Hematopoietic multipotent progenitor cell treated with erythropoietin and hydrocortisone succinate and interleukin-3 and kit ligand, for 17 days (in vitro differentiated cells): ENCODE measurements around the gene SMYD3.
"Not testable (repeated sequence)": the region's sequence is repeated elsewhere in the genome, so short reads cannot be mapped to it uniquely, and the experiment has no call there.

Experiments used
- DNase-seq: peaks from one replicate; pipeline ENCODE4 v3.0.0-alpha.2; 2015; ENCODE audit warnings: low spot score

SMYD3 gene

DNA sequence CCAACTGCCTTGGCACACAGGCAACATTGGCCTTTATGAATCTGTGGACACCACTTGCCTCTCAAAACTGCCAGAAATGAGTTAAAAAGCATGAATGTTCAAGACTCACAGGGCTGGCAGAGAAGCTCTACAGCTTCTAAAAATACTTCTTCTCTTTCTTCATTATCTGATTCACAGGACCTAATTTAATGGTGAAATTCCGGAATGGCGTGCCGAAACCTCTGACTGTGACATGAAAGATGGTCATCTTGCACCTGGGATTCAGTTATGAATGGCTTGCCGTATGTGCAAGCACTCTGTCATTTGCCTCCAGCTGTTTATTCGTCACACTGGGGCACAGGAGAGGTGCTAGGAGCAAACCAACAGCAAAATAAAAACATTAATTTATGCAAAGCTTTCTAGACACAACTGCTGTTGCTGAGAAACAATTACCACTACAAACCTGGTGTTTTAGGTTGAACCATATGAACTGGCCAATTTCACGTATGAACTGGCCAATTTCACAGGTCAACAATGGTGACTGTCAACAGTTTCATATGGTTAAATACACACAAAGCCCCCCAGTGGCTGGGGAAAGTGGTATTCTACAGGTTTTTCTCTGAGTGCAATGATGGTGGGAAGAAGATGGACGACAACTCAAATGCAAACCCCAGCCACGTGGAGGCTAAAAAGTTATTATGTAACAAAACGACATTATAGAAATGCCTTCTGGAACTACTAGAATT lies 704.0 kb downstream of the SMYD3 start:
- no peak for DNase-seq

DNA sequence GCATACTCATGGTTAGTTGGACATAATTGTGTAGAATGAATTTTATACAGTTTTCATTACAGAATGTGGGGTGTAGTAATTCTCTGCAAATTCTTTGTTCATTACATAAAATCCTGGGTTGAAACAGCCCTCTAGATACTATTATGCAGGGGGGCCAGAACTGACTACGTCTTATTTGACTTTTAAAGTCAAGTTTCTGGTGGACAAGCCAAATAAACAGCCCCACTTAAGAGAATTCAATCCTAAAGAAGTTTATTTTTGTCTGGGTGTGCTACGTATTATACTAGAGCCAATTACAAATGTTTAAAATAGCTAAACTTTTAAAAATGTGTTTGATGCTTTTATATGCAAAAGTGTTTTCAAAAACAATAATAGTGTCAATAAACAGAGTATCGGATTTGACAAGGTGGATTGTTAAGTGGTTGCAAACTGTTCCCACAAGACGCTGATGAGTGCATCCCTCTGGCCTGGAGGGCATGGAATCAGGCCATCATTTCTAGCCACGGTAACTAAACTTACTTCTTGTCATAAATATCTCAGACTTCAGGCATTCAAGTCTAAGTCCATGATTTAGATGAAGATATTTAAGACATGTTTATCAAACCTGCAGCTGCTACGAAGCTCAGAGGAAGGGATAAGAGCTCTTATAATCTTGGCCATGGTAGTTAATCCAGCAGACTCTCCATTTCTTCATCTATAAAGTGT lies 706.0 kb downstream of the SMYD3 start:
- DNase-seq, result no peak

DNA sequence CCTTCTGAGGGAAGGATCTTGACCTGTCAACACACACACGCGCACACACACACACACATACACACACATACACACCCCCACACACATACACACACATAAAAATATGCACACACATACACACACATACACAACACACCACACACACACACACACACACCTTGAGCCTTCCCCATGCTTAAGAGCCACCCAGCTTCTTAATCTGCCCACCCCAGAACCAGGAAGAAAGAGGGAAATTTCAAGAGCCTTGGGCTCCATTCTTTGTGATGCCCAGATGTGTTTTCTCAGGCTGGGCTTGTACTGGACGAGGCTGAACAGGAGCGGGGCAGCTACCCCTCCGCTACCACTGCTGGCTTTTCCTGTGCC lies 708.7 kb downstream of the SMYD3 start:
- DNase-seq, result no peak

DNA sequence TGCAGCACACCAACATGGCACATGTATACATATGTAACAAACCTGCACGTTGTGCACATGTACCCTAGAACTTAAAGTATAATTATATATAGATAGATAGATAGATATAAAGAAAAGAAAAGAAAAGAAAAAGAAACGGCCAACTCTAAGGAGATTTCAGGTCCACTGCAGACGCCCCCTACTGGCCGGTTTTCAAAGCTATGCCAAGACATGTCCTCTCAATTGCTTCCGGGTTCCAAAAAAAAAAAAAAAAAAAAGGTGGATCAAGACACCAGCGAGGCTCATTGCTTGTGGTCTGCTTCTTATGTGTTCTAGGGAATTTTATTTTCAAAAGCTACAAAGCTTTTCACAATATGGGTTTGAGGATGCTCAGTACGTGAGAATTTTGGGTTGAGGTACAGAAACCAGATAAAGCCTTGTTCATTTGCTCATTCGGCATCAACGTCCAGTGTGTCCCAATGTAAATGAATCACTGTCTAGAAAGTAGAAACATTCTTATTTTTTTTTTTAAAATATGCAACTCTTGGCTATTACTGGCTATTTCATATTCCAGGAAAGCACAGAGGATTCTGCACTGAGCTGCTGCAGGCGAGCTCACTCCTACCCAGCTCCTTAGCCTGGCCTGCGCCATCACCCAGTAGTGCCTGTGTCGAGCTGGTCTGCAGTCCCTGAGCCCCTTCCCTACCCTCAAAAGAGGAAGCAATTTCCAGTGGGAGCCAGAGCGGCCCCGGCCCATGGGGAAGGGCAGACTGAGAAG lies 709.3 kb downstream of the SMYD3 start:
- DNase-seq, result peak; percentile 10

DNA sequence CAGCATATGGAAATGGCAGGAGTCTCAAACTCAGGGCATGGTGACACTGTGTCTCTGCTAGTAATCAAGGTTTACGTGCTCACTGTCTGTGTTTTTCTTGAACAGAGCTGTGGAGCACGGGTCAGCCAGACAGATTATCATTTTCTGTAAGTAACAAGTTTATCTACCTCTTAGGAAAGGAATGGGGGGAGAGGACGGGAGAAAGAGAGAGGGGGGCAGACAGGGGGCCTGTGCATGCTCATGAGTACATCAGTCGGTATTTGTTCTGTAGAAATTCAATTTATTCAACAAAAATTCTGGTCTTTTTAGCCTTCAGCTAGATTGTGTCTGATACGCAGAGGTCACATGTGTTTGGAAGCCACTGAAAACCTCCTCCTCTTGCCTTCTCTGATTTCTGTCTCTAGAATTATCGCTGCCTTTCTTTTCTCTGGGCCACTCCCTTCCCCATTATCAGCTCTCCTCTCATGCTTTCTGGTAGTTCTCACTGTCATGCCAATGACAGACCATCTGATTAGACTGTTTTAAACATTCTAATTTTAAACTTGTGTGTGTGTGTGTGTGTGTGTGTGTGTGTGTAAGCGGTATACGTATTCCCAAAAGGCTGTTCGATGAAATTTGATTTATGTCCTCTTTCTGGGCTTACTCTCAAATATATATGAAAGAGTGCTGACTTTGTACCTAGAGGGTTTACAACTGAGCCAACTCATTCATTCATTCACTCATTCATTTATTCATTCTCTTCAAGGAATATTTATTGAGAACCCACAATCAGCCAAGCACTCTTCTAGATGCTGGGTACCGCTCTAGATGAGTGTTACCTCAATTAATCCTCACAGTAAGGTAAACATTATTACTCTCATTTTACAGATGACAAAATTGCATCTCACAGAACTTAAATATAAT lies 715.4 kb downstream of the SMYD3 start:
- no peak for DNase-seq

DNA sequence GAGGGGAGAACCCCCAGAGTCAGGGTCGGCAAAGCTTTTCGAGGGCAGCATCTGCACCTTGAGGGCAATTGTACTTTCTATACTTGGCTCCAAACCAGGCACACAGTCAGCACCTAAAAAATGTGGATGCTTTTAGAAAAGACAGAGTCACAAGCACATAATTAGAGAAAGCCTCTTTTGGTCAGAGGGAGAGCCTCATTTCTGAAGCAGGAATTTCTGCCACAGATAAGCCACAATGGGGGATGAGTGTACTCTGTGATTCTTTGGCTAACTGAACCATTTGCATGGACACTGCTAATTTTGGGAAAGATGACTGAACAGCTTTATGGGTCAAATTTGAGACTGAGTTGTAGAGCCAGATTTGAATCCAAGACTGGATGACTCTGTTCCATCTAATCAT lies 716.6 kb downstream of the SMYD3 start:
- DNase-seq, result no peak

DNA sequence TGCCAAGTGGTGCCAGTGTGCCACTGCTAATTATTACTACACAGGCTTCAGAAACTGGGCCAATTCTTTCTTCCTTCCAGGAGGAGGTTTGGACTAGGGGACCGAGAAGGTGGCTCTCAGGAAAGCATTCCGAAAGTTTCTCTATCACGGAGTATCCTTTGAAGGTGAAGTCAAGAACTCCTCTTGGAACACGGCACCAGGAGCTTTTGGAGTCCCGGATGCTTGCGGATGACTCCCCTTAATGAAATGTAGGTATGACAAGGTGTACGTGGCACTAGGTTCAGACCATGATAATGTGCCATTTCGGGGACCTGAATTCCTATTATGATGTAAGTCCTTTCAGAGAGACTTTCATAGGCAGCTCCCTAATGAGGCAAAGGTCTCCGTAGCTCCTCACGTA lies 718.2 kb downstream of the SMYD3 start:
- no peak for DNase-seq

DNA sequence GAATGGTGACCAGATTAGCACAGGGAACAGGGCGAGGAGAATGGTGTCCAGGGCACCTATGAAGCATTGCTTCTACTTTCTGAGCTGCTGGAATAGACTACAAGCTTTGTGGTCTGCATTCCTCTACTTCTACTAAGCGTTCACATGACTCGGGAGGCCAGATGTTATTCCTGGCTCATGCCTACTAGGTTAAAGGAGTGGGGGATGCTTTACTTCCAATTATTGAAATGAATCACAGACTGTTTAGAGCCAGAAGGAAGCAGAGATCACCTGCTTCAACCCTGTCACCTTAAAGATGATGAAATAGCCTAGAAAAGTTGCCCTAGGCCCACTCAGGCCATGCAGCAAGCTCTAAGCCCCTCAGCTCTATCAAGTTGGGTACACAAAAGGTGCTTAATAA lies 718.8 kb downstream of the SMYD3 start:
- DNase-seq, result no peak

DNA sequence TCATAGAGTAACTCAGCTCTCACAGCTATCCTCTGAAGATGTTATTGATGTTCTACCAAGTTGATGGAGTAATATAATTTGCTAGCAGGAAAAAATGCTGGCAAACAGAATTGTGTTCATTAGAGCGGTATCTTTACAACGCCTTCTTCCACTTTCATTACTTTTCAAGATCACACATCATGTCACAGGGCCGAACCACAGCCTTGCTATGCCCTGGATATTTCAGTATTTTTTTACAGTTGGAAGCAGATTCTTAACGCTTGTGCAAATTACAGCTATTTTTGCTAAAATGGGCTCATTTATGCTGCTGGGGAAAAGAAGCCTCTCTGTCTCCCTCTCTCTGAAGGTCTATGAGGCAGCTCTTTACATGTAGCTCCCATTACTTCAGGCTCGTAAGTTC lies 720.1 kb downstream of the SMYD3 start:
- DNase-seq, result no peak

DNA sequence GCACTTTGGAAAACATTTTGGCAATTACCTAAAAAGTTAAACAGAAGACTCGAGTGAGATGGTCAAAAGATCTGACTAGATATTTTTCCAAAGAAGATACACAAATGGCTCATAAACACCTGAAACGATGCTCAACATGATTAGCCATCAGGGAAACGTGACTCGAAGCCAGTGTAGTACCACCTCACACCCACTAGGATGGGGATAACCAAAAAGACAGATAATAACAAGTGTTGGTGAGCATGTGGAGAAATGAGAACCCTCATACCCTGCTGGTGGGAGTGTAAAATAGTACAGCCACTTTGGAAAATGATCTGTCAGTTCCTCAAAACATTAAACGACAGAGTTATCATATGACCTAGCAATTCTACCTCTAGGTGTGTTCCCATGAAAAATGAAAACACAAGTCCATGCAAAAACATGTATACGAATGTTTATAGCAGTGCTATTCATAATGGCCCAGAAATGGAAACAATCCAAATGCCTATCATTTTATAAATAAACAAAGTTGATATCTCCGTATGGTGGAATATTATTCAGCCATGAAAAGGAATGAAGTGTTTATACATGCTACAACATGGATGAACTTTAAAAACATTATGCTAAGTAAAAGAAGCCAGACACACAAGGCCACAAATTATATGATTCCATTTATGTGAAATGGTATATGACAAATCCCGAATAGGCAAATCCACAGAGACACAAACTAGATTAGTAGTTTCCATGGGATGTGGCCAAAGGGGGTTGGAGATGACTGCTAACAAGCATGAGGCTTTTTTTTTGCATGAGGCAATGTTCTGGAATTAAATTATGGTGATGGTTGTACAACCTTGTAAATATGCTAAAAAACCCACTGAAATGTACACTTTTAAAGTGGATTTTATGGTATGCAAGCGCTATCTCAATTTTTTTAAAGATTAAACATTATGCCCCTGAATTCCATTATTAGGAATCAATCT lies 727.0 kb downstream of the SMYD3 start:
- DNase-seq, result no peak

DNA sequence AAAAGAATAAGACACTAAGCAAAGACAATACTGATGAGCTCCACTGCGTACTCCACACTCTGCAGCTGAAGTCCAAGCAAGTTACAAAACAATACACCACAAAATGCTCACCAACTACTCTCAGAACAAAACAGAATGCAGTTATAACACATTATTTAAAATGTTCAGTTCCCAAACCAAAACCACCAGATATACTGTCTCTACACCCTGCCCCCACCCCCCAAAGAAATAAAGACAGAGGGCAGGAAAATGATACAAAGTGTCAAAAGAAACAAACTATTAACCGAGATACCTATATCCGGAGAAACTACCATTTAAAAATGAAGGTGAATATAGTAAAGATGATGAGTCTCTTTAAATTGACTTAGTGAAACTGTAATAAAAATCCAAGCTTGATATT lies 729.3 kb downstream of the SMYD3 start:
- no peak for DNase-seq

DNA sequence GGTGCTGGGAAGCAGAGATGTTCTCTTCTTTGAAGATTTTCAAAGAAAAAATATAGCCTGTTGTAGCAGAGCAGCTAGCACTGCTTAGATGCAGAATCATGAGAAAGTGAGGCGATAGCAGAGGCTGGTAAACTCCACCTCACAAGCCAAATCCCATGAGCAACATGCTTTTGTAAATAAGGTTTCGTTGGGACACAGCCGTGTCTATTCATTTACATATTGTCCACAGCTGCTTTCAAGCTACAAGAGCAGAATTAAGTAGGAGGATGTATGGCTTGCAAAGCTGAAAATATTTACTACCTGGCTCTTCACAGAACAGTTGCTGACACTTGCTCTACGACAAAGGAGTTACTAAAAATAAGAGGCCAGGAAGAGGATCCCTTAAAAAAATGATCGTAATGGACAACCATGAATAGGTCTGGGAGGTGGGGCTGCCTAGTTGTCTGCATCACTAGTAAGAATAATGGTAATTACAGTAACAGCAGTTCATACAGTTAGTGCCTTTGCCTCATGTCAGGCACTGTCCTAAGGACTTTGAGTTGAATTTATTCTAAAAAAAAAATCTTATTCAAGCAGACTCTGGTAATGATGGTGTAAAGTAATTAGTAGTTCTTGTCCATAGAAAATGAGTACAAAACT lies 730.3 kb downstream of the SMYD3 start:
- DNase-seq, result no peak

DNA sequence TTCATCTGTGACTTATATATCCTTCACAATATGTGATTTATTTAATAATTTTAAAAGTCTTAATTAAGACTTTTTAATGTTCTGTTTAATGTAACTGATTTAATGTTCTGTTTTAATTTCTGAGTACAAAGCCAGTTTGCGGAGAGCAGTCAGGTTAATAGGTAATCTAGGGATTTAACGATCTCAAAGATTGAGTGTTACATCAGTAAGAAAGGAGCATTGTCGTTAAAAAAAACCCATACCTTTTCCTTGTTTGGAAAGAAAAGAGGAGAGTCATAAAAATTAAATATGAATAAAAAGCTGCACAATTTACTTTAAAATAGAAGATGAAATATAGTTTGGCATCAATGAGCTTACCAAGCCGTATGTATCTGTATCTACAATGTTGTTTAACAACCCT lies 730.9 kb downstream of the SMYD3 start:
- DNase-seq, result no peak

DNA sequence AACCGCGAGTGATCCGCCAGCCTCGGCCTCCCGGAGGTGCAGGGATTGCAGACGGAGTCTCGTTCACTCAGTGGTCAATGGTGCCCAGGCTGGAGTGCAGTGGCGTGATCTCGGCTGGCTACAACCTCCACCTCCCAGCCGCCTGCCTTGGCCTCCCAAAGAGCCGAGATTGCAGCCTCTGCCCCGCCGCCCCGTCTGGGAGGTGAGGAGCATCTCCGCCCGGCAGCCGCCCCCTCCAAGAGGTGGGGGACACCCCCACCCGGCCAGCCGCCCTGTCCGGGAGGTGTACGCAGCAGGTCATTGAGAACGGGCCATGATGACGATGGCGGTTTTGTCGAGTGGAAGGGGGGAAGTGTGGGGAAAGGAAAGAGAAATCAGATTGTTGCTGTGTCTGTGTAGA lies 732.1 kb downstream of the SMYD3 start:
- DNase-seq, result not testable (repeated sequence)

DNA sequence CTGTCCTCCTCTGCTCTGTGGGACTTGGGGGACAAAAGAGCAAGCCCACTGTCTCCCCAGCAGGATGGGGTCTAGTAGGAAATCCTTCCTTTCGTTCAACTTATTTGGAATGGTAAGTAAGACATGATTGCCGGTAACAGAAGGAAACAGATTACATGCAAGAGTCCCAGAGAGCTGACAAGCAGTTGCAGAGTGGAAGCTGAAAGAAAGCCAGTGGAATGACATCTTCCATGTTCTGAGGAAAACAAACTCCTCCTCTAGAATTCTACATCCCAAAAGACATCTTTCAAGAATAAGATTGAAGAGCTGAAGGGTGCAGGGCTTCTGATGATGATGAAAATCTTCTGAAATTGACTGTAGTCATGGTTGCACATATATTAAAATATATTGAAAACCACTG lies 732.9 kb downstream of the SMYD3 start:
- DNase-seq, result no peak

DNA sequence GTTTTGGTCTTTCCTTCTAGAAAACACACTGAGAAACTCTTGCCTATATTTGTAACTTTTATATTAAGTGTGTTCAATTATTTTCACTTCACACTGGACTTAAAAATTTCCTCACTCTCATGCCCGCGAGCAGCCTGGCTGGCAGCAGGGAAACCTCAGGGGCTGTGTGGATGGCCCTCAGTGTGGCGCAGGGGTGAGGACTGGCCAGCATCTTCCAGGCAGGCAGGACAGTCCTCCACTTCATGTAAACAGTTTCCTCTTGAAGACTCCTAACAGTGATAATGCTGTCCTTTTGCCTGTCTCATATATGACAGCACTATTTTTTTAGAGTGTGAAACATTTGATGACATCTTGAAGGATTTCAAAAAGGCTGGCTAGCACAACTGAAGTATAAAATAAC lies 733.7 kb downstream of the SMYD3 start:
- DNase-seq, result no peak

DNA sequence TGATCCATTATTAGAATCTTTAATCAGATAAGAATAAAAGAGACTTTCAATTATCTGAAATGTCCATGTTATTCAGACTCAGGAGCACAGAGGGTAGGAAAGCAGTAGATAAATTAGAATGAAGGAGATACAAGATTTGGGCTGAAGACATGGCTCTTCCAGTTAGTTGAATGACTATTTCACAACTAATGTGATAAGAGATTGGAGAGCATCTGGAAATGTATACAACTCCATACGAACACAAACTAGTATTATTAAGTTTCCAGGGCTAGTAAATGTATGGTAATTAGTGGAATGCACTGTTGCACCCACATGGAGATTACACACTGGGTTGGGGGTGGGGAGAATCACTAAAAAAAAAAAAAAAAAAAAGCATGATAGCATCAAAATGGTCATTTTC lies 734.3 kb downstream of the SMYD3 start:
- DNase-seq, result no peak

DNA sequence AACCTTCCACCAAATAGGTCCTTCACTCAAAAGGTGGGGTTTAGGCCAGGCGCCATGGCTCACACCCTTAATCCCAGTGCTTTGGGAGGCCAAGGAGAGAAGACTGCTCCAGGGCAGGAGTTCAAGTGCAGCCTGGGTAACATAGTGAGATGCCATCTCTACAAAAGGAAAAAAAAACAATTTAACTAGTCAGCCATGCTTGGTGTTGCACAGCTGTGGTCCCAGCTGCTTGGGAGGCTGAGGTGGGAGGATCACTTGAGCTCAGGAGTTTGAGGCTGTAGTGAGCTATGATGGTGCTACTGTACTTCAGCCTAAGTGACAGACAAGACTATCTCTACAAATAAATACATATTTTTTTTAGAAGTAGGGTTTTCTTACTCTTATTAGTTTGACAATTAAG lies 734.8 kb downstream of the SMYD3 start:
- no peak for DNase-seq

DNA sequence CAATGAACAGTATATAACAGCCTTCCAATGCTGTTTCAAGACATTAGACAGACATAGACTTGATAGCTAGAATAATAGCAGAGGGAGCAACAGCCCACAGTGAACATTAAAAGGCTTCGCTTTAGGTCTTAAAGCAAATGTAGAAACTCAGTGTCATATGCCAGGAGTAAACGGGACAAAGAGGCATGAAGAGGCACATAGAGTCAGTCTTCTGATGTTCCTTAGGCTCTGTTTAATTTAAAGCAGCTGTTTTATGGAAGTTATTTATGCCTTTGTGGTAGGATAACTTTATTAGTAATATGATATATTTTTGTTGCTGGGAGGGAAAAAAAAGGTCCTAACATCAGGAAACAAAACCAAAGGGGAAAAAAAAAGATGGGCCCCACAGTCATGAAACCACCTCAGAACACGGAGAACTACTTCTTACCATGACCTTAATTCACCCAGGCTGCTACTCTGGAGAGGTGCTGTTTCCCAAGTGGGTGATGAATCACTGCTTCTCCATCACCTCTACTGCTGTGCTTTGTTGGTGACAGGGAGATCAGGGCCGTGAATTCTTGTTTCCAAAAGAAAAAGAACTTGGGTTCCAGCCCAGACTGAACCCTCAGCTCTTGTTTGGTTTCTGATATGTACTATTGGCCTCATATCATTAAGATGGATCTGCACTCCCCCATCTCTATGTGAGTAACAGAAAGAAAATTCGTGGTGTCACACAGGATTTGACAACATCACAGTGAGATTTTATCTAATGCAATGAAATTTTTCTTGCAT lies 735.4 kb downstream of the SMYD3 start:
- no peak for DNase-seq

DNA sequence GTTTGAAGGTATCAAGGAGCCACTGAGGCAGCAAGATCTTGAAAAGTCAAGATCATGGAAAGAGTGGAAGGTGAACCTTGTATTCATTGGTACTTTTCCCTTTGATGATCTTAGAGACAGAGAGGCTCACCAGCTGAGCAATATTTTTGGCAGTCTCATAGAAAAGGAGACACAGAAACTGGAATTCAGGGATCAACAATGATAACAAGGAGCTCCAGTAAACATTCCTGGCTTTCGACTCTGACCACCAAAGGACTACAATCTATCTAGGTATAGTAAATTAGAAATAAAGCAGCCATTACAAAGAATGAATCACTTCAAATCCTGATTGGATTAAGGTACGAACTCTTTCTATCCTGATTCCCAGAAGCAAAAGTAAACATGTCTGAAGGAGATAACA lies 736.9 kb downstream of the SMYD3 start:
- DNase-seq, result no peak
